ENCODE data around the gene ARID2.

ARID2 gene

DNA sequence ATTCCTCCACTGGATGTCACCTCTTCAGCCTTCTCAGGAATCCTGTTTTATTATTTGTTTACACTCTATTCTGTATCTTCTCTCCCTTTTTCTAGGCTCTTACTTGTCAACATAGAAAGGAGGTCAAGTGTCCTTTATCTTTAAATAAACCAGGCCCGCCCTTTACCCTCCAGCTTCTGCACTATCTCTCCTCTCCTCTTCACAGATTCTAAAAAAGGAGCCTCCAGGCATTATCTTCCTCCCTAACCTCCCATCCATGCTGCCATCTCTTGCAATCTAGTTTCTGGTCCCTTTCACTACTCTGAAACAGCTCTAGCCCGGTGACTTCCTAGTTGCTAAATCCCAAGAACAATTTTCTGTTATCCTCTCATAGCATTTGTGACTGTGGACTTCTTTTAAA lies 24.1 kb upstream of the ARID2 start:
- no peak for TF ChIP-seq EZH2 (IDR thresholded peaks at IDR 0.05; ENCODE audit: borderline replicate concordance, low read length)
- TF ChIP-seq, protein P1, sequence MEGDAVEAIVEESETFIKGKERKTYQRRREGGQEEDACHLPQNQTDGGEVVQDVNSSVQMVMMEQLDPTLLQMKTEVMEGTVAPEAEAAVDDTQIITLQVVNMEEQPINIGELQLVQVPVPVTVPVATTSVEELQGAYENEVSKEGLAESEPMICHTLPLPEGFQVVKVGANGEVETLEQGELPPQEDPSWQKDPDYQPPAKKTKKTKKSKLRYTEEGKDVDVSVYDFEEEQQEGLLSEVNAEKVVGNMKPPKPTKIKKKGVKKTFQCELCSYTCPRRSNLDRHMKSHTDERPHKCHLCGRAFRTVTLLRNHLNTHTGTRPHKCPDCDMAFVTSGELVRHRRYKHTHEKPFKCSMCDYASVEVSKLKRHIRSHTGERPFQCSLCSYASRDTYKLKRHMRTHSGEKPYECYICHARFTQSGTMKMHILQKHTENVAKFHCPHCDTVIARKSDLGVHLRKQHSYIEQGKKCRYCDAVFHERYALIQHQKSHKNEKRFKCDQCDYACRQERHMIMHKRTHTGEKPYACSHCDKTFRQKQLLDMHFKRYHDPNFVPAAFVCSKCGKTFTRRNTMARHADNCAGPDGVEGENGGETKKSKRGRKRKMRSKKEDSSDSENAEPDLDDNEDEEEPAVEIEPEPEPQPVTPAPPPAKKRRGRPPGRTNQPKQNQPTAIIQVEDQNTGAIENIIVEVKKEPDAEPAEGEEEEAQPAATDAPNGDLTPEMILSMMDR (IDR thresholded peaks at IDR 0.05; ENCODE audit: low read length): no peak
- no peaks in the 10 kb centered on the region for H3K36me3 ChIP-seq (ENCODE audit: insufficient read depth, low read length)
- H3K79me2 ChIP-seq (ENCODE audit: insufficient read depth, low read length): no peaks in the 10 kb centered on the region

DNA sequence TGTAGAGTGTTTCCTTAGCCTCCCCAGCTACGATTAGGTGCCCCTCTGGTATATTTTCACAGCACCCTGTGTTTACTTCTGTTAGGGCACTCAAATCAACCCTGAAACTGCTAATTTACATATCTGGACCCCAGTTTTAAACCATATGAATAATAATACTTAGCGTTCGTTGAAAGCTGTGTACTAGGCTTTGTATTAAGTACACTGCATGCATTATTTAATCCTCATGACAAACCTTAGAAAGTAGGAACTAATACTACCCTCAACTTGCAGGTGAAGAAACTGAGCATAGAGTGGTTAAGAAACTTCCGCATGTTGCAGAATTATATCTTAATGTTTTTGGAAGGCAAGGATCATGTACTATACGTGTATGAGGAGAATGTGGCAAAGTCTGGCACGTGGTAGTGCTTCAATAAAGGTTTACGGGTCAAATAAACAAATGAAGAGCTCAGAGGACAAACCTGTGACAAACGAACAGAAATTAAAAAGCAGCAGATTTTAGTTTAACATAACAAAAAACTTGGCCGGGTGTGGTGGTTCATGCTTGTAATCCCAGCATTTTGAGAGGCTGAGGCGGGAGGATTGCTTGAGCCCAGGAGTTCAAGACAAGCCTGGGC lies 22.2 kb upstream of the ARID2 start:
- no peaks in the 10 kb centered on the region for H3K27me3 ChIP-seq (ENCODE audit: insufficient read depth, low read length)
- H3K9ac ChIP-seq (ENCODE audit: low read length): no peak overlapping the region
- no peak overlapping the region for H3K4me3 ChIP-seq (ENCODE audit: low read depth, low read length, poor library complexity, severe bottlenecking)
- H3K9me3 ChIP-seq (ENCODE audit: low read length): no peaks in the 10 kb centered on the region
- H3K9me2 ChIP-seq (ENCODE audit: low read depth, low read length): no peaks in the 10 kb centered on the region
- H3K4me2 ChIP-seq (ENCODE audit: low read length): no peak overlapping the region
- H4K20me1 ChIP-seq (ENCODE audit: insufficient read depth, low read length): no peaks in the 10 kb centered on the region
- no peak for TF ChIP-seq EZH2 (IDR thresholded peaks at IDR 0.05; ENCODE audit: borderline replicate concordance, low read length)
- TF ChIP-seq, protein P1 (IDR thresholded peaks at IDR 0.05; ENCODE audit: low read length): no peak
- H2AFZ ChIP-seq (ENCODE audit: low read length): no peak overlapping the region
- H3F3A ChIP-seq (ENCODE audit: insufficient read depth, low read length): no peaks in the 10 kb centered on the region
- H3K4me1 ChIP-seq (ENCODE audit: insufficient read depth, low read length, severe bottlenecking): no peaks in the 10 kb centered on the region
- no peaks in the 10 kb centered on the region for H3K79me2 ChIP-seq (ENCODE audit: insufficient read depth, low read length)
- H3K27ac ChIP-seq (ENCODE audit: low read depth, low read length, poor library complexity, severe bottlenecking): no peak overlapping the region
- H3K36me3 ChIP-seq (ENCODE audit: insufficient read depth, low read length): no peaks in the 10 kb centered on the region

More for the DNA sequence above, 24.1 kb upstream of the ARID2 start:
- H3F3A ChIP-seq (ENCODE audit: insufficient read depth, low read length): no peaks in the 10 kb centered on the region
- H3K27me3 ChIP-seq (ENCODE audit: insufficient read depth, low read length): no peaks in the 10 kb centered on the region
- no peak overlapping the region for H3K9ac ChIP-seq (ENCODE audit: low read length)
- no peaks in the 10 kb centered on the region for H3K9me3 ChIP-seq (ENCODE audit: low read length)
- no peaks in the 10 kb centered on the region for H4K20me1 ChIP-seq (ENCODE audit: insufficient read depth, low read length)
- no peak overlapping the region for H3K4me2 ChIP-seq (ENCODE audit: low read length)
- H3K4me3 ChIP-seq (ENCODE audit: low read depth, low read length, poor library complexity, severe bottlenecking): no peak overlapping the region
- no peaks in the 10 kb centered on the region for H3K4me1 ChIP-seq (ENCODE audit: insufficient read depth, low read length, severe bottlenecking)
- no peaks in the 10 kb centered on the region for H3K9me2 ChIP-seq (ENCODE audit: low read depth, low read length)
- H2AFZ ChIP-seq (ENCODE audit: low read length): no peak overlapping the region
- no peak overlapping the region for H3K27ac ChIP-seq (ENCODE audit: low read depth, low read length, poor library complexity, severe bottlenecking)

- Histone ChIP-seq H3K27me3 (ENCODE audit: insufficient read depth, low read length) (no peaks in the 10 kb centered on the region), H2AFZ (ENCODE audit: low read length) (no peak overlapping the region), H3K9me2 (ENCODE audit: low read depth, low read length) (no peaks in the 10 kb centered on the region), H3K79me2 (ENCODE audit: insufficient read depth, low read length) (no peaks in the 10 kb centered on the region), H3K9ac (ENCODE audit: low read length) (no peak overlapping the region), H3K4me2 (ENCODE audit: low read length) (no peak overlapping the region), H3K4me3 (ENCODE audit: low read depth, low read length, poor library complexity, severe bottlenecking) (no peak overlapping the region), H3K4me1 (ENCODE audit: insufficient read depth, low read length, severe bottlenecking) (no peaks in the 10 kb centered on the region), H3K36me3 (ENCODE audit: insufficient read depth, low read length) (no peaks in the 10 kb centered on the region), H3K27ac (ENCODE audit: low read depth, low read length, poor library complexity, severe bottlenecking) (no peak overlapping the region), H4K20me1 (ENCODE audit: insufficient read depth, low read length) (no peaks in the 10 kb centered on the region), H3K9me3 (ENCODE audit: low read length) (no peaks in the 10 kb centered on the region), H3F3A (ENCODE audit: insufficient read depth, low read length) (no peaks in the 10 kb centered on the region)
- TF ChIP-seq, protein P1 (IDR thresholded peaks at IDR 0.05; ENCODE audit: low read length): no peak
- TF ChIP-seq EZH2 (IDR thresholded peaks at IDR 0.05; ENCODE audit: borderline replicate concordance, low read length): no peak
Measured at GRCh38 chr12:45708363-45708762, 21.1 kb upstream of the ARID2 start.

Measured in OCI-LY1 (cell line).